B cell (primary cell): ENCODE results near the gene MSLN.

ENCODE experiments used
- EZH2 ChIP-seq: IDR thresholded peaks from 2 replicates; pipeline ENCODE4 v1.6.1; 2012; ENCODE audit warnings: borderline replicate concordance, low read depth, mild to moderate bottlenecking, moderate library complexity, low read length; ENCODE audit not compliant: insufficient read depth, poor library complexity, severe bottlenecking
- TF ChIP-seq, protein P1 (sequence below): fragments of 200-600 bp; IDR thresholded peaks from one replicate; pipeline ENCODE4 v1.8.0; 2022; ENCODE audit warnings: antibody characterized with exemption, mild to moderate bottlenecking

DNA sequence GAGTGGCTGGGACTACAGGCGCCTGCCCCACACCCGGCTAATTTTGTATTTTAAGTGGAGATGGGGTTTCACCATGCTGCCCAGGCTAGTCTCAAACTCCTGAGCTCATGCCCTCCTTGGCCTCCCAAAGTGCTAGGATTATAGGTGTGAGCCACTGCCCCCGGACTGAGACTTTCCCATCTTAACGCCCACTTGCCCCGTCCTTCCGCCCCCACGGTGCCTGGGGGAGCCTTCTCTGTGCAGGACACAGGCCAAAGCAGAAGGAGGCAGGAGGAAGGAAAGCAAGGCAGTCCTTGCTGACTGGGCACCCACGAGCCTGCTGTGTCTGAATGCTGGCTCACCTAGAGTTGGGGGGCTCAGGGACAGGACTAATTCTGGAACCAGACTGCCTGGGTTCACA is 57.6 kb downstream of the MSLN start:
- TF ChIP-seq, protein P1, sequence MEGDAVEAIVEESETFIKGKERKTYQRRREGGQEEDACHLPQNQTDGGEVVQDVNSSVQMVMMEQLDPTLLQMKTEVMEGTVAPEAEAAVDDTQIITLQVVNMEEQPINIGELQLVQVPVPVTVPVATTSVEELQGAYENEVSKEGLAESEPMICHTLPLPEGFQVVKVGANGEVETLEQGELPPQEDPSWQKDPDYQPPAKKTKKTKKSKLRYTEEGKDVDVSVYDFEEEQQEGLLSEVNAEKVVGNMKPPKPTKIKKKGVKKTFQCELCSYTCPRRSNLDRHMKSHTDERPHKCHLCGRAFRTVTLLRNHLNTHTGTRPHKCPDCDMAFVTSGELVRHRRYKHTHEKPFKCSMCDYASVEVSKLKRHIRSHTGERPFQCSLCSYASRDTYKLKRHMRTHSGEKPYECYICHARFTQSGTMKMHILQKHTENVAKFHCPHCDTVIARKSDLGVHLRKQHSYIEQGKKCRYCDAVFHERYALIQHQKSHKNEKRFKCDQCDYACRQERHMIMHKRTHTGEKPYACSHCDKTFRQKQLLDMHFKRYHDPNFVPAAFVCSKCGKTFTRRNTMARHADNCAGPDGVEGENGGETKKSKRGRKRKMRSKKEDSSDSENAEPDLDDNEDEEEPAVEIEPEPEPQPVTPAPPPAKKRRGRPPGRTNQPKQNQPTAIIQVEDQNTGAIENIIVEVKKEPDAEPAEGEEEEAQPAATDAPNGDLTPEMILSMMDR: no peak
- TF ChIP-seq EZH2: no peak
